Stimulated activated memory B cell treated with anti-CD40 and anti-IgM and Interleukin-4, amounts not matched to agents 10 μg/mL and 1 μg/mL and 100 μg/mL, for 72 hours (primary cell): ENCODE data around the gene TRPT1.

Experiments
- ATAC-seq: fragments of 150-1000 bp; cut with Tn5 transposase; 2 replicates; pipeline ENCODE4 v1.10.0; 2021
- H3K27ac Mint-ChIP-seq: one replicate; pipeline ENCODE4 v1.8.0; 2022; ENCODE audit warnings: mild to moderate bottlenecking, mixed read lengths
- H3K27me3 Mint-ChIP-seq: one replicate; pipeline ENCODE4 v1.8.0; 2022; ENCODE audit warnings: mixed read lengths
- H3K36me3 Mint-ChIP-seq: one replicate; pipeline ENCODE4 v1.8.0; 2022; ENCODE audit warnings: mixed read lengths
- H3K4me1 Mint-ChIP-seq: one replicate; pipeline ENCODE4 v1.8.0; 2022; ENCODE audit warnings: mixed read lengths
- H3K4me3 Mint-ChIP-seq: one replicate; pipeline ENCODE4 v1.8.0; 2022; ENCODE audit warnings: mild to moderate bottlenecking, moderate library complexity, mixed read lengths
- H3K9me3 Mint-ChIP-seq: one replicate; pipeline ENCODE4 v1.8.0; 2022; ENCODE audit warnings: mixed read lengths

Gene TRPT1

DNA sequence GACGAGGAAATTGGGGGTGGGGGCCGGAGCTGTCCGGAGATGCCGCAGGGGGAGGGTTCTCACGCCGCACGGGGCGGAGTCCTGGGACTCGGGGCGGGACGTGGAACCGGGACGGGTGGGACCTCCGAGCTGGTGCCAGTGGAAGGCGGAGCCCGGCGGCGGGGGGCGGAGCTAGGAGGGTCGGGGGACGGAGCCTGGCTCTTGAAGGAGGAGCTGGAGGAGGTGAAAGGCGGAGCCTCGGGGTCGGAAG, 15.2 kb upstream of the TRPT1 start:
- H3K9me3 Mint-ChIP-seq: no peaks in the 10 kb centered on the region
- peaks cover 74% of the 10 kb centered on the region for H3K4me1 Mint-ChIP-seq
- peak overlapping the region; percentile 86 for H3K4me3 Mint-ChIP-seq
- ATAC-seq: peak; percentile 86
- peaks cover 47% of the 10 kb centered on the region for H3K36me3 Mint-ChIP-seq
- no peaks in the 10 kb centered on the region for H3K27me3 Mint-ChIP-seq
- peak overlapping the region; percentile 99 for H3K27ac Mint-ChIP-seq

DNA sequence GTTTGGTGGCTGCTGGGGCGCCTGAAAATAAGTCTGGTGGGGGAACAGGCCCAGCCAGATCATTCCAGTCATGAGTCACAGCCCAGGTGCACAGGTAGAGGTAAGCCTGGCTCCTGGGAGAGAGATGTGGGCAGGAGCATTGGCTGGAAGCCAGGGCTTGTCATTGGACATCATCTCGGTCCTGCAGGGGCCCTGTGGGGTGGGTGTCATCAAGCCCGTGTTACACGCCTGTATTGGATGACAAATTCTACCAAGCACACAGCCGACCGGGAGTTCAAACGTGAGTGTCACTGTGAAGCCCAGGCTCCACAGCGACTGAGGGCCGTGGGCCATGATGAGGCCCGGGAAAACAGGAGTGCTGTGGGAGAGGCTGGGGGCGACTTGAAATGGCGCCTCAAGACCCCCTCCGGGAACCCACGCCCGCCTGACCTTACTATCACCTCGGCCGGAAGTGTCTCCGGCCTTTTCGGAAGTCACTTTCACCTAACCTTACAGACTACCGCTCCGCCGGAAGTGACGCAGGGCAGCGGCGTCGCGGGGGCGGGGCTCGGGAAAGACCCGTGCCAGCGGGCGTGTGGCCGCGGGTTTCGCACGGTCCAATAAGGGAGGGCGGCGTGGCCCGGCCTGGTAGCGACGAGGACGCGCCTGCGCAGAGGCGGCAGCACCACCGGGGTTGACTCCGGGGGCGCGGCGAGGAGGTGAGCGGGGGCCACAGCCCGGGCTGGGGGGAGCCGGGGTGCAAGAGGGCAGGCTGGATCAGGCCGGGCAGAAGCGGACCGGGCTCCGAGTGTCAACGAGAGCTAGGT, 14.7 kb upstream of the TRPT1 start, which contains the start of gene FKBP2:
Gene FKBP2, plus strand, starts transcription at position 661 of the 806 bp plus-strand sequence. CDS start 1,293 bp downstream, outside the sequence.
- H3K4me3 Mint-ChIP-seq: peak within 1 kb of the TSS; percentile 86
- ATAC-seq: peak; percentile 74
- peak within 1 kb of the TSS; percentile 99 for H3K27ac Mint-ChIP-seq
- no peaks in the 10 kb centered on the region for H3K27me3 Mint-ChIP-seq
- H3K36me3 Mint-ChIP-seq: peaks cover 48% of the 10 kb centered on the region
- peaks cover 73% of the 10 kb centered on the region for H3K4me1 Mint-ChIP-seq
- no peaks in the 10 kb centered on the region for H3K9me3 Mint-ChIP-seq

DNA sequence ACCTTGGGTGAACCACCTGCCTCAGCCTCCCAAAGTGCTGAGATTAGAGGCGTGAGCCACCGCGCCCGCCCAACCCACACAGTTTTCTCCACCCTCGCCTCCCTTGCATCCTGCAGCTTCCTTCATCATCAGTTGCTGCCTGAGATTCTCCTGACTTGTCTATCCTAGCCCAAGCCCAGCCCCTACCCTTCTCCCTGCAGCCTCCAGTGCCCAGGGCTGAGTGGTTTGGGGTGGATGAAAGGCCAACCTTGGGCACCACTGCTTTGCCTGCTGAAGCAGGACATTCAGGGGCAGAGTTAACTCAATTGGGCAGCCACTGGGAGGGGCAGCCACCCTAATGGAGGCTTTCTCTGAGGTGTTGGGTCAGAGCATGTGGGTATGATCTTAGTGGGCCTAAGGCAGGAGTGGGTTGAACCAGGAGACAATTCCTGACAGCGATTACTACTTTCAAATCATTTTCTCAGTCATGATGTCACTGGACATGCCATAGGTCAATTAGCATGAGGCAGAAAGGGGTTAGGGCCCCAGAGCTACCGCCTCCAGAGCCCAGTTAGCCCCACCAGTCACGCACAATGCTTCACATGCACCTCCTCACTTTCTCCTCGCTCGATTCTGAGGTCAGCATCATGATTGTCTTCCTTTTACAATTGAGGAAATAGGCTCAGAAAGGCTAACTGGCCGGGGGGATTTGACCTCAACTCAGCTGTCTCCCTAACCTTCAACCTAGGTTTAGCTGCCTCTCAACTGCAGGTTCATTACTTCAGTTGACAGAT, 13.9 kb upstream of the TRPT1 start:
- peak; percentile 39 for ATAC-seq
- Mint-ChIP-seq H3K27me3 (no peaks in the 10 kb centered on the region), H3K36me3 (peaks cover 56% of the 10 kb centered on the region), H3K4me3 (peak overlapping the region; percentile 86), H3K4me1 (peaks cover 74% of the 10 kb centered on the region), H3K27ac (peak overlapping the region; percentile 99), H3K9me3 (no peaks in the 10 kb centered on the region)

DNA sequence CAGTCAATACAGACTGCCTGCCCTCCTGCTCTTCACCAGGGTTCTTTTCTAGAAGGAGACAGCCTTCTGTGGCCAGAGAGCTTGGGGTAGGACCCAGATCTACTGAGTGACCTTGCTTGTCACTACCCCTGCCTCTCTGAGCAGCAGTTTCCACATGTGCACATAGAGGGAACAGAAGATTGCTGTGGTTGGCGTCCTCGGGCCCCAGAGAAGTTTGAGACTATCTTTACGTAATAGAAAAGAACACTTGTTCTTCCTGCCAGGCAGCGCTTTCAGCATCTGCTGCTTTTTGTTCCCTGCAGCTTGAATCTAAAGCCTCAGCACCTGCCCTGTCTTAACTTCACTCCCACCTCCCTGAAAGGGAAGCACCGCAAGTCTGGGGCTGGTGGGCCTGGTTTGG, 13.0 kb upstream of the TRPT1 start:
- Mint-ChIP-seq H3K27me3 (no peaks in the 10 kb centered on the region), H3K36me3 (peaks cover 56% of the 10 kb centered on the region), H3K4me1 (peaks cover 75% of the 10 kb centered on the region), H3K9me3 (no peaks in the 10 kb centered on the region), H3K27ac (peak overlapping the region; percentile 99), H3K4me3 (no peak overlapping the region)
- ATAC-seq: no peak

DNA sequence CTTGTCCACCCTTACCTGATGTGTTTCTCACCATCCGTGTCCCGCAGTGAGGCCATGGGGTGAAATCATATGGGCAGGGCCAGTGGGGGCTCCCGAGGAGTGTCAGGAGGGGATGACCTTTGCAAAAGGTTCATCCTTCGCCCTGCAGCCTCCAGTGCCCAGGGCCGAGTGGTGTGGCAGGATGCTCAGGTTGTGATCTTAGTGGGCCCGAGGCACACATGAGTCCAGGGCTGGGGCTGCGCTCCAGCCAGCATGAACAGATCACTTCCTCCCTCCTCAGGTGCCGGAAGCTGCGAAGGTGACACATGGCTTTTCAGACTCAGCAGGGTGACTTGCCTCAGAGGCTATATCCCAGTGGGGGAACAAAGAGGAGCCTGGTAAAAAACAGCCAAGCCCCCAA, 12.1 kb upstream of the TRPT1 start:
- H3K4me1 Mint-ChIP-seq: peaks cover 75% of the 10 kb centered on the region
- no peaks in the 10 kb centered on the region for H3K27me3 Mint-ChIP-seq
- peak overlapping the region; percentile 99 for H3K27ac Mint-ChIP-seq
- peak overlapping the region; percentile 71 for H3K4me3 Mint-ChIP-seq
- ATAC-seq: no peak
- no peaks in the 10 kb centered on the region for H3K9me3 Mint-ChIP-seq
- H3K36me3 Mint-ChIP-seq: peaks cover 48% of the 10 kb centered on the region

DNA sequence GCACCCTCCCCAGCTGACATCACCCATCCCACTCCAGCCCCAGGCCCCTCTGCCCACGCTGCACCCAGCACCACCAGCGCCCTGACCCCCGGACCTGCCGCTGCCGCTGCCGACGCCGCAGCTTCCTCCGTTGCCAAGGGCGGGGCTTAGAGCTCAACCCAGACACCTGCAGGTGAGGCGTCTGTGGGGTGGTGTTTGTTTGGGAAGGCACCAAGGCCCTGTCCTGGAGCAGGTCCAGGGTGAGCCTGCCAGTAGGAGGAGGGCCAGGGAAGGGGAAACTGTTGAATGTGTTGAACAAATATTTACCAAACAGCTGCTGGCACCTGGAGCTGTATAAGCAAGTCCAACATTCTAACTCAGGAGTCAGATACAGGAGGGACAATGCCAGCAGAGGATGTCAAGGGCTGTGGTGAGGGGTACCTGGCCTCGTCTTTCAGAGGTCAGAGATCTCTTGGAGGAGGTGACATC, 11.5 kb upstream of the TRPT1 start:
- ATAC-seq: no peak
- peaks cover 75% of the 10 kb centered on the region for H3K4me1 Mint-ChIP-seq

DNA sequence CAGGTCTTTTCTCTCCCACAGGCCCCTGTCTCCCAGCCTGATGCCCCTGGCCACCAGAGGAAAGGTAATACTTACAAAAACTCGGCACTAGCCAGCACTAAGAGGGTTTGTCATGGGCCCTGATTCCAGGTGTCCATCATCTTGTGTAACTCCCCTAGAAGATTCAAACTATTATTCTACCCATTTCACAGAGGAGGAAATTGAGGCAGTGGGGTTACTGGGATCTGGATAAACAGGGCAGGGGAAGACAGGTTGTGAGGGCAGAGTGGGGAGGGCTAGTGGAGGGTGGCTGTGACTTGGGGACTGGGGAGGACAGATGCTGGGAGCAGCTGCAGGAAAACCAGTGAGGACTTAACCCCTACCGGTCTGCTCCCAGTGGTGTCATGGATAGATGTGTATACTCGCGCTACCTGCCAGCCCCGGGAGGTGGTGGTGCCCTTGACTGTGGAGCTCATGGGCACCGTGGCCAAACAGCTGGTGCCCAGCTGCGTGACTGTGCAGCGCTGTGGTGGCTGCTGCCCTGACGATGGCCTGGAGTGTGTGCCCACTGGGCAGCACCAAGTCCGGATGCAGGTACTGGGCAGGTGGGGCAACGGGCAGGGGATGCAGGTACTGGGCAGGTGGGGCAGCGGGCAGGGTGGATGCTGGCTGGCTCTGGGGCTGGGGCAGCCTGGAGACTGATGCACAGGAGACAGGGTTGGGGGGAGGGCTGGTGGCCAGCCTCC, 9.6 kb upstream of the TRPT1 start:
- Mint-ChIP-seq H3K4me3 (peak overlapping the region; percentile 94), H3K27ac (peak overlapping the region; percentile 99), H3K4me1 (peaks cover 81% of the 10 kb centered on the region), H3K9me3 (no peaks in the 10 kb centered on the region), H3K27me3 (no peaks in the 10 kb centered on the region), H3K36me3 (peaks cover 38% of the 10 kb centered on the region)
- ATAC-seq: no peak

More for the DNA sequence above, 11.5 kb upstream of the TRPT1 start:
- Mint-ChIP-seq H3K9me3 (no peaks in the 10 kb centered on the region), H3K36me3 (peaks cover 42% of the 10 kb centered on the region), H3K4me3 (peak overlapping the region; percentile 66), H3K27ac (peak overlapping the region; percentile 99), H3K27me3 (no peaks in the 10 kb centered on the region)

DNA sequence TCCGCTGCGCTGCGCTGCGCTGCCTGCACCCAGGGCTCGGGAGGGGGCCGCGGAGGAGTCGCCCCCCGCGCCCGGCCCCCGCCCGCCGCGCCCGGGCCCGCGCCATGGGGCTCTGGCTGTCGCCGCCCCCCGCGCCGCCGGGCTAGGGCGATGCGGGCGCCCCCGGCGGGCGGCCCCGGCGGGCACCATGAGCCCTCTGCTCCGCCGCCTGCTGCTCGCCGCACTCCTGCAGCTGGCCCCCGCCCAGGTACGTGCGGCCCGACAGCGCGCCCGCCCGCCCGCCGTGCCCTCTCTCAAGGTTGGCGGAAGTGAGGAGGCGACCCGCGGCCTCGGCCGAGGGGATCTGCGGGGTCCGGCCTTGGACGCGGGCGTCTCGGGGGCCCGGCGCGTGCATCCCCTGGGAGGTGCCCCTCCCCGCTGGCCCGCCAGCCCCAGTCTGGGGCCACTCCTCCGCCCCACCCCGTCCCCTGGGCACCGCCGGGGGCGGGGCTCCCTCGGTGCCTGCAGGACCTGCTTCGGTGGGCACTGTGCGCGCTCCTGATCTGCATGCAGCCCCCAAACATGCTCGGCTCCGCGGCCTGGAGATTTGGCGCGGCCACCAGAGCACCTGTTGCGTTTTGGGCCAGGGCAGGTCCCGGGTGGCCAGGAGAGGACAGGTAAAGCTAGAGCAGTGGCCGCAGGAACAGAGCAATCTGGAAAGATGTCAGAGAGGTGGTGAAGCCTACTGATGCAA, 8.8 kb upstream of the TRPT1 start:
- peak; percentile 71 for ATAC-seq
- Mint-ChIP-seq H3K27ac (peak overlapping the region; percentile 99), H3K4me1 (peaks cover 78% of the 10 kb centered on the region)

DNA sequence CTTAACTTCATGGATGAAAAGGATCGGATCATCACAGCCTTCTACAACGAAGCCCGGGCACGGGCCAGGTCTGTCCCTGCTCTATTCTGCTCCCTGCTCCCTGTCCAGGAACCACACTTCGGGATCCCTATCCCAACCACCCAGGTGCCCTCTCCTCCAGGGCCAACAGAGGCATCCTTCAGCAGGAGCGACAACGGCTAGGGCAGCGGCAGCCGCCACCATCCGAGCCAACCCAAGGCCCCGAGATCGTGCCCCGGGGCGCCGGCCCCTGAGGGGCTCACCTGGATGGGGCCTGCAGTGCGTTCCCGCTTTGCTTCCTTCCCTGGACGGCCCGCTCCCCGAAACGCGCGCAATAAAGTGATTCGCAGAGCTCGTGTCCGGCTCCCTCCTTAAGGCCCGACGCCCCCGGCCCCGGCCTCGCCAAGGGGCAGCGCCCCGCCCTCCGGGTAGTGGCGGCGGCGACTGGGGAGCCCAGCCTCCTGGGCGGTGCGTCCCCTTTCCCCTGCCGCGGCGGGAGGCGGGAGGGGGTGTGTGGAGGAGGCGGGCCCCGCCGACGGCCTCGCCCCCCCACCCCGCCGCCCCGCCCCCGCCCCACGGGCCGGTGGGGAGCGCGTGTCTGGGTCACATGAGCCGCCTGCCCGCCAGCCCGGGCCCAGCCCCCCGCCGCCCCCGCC, 8.1 kb upstream of the TRPT1 start, which contains the start of gene VEGFB:
Gene VEGFB, plus strand, starts transcription at position 672 of the 674 bp plus-strand sequence. CDS start 250 bp downstream, outside the sequence.
- H3K4me3 Mint-ChIP-seq: peak within 1 kb of the TSS; percentile 94
- H3K27me3 Mint-ChIP-seq: no peaks in the 10 kb centered on the region
- no peaks in the 10 kb centered on the region for H3K9me3 Mint-ChIP-seq
- peak within 1 kb of the TSS; percentile 99 for H3K27ac Mint-ChIP-seq
- H3K4me1 Mint-ChIP-seq: peaks cover 78% of the 10 kb centered on the region
- ATAC-seq: peak; percentile 74
- H3K36me3 Mint-ChIP-seq: peaks cover 32% of the 10 kb centered on the region

More for the DNA sequence above, 8.8 kb upstream of the TRPT1 start:
- Mint-ChIP-seq H3K9me3 (no peaks in the 10 kb centered on the region), H3K4me3 (peak overlapping the region; percentile 94), H3K27me3 (no peaks in the 10 kb centered on the region), H3K36me3 (peaks cover 36% of the 10 kb centered on the region)

DNA sequence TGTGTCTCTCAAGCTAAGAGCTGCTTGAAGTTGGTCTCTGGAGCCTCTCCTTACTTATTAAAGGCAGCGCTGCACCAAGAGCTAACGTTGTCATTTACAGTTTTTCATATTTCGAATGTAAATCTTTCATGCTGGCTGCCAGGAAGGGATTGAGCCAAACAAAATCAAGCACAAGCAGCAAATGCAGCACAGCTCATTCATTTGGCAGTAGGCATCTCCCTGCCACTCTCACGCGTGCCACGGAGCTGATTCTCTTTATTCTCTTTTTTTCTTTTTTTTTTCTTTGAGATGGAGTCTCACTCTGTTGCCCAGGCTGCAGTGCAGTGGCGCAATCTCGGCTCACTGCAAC, 7.0 kb upstream of the TRPT1 start:
- Mint-ChIP-seq H3K4me1 (peaks cover 74% of the 10 kb centered on the region), H3K27ac (peak overlapping the region; percentile 49), H3K27me3 (no peaks in the 10 kb centered on the region), H3K36me3 (peaks cover 21% of the 10 kb centered on the region), H3K9me3 (no peaks in the 10 kb centered on the region), H3K4me3 (peak overlapping the region; percentile 76)
- no peak for ATAC-seq

DNA sequence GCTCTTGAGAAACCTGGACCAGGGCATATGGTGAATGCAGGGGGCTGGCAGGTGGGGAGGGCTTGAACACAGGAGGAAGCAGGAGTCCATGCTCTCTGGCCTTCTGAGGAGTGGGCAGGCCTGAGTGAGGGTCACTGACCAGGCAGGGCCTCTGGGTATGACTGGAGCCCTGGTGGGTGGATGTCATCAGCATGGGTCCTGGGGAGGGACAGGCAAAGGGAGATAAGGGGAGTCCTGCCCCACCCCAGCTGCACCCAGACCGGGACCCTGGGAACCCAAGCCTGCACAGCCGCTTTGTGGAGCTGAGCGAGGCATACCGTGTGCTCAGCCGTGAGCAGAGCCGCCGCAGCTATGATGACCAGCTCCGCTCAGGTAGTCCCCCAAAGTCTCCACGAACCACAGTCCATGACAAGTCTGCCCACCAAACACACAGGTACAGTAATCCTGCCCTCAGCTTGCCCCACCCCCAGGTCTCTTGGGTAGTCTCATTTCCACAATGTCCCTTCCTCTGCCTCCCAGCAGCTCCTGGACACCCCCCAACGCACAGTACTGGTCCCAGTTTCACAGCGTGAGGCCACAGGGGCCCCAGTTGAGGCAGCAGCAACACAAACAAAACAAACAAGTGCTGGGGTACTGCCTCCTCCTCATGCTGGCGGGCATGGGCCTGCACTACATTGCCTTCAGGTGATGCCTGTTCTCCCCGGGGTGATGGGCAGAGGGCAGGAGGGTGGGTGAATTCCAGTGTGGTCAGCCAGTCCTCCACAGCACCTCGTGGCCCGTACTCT, 6.4 kb upstream of the TRPT1 start:
- peak overlapping the region; percentile 91 for H3K4me3 Mint-ChIP-seq
- peaks cover 74% of the 10 kb centered on the region for H3K4me1 Mint-ChIP-seq
- peak overlapping the region; percentile 91 for H3K27ac Mint-ChIP-seq

DNA sequence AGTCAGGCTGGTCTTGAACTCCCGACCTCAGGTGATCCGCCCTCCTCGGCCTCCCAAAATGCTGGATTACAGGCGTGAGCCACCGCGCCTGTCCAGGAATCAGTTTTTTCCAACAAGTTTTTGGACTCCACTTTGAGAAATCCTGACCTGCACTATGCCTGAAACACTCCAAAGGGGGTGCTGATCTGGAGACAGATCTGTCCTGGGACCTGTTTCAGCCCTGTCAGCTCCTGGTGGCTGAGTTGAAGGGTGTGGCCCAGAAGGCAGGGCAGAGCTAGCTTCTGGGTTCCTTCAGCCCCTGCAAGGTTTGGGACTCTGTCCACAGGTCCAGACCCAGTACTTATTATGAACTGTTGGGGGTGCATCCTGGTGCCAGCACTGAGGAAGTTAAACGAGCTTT, 5.6 kb upstream of the TRPT1 start:
- H3K36me3 Mint-ChIP-seq: peaks cover 14% of the 10 kb centered on the region
- H3K9me3 Mint-ChIP-seq: no peaks in the 10 kb centered on the region
- peaks cover 73% of the 10 kb centered on the region for H3K4me1 Mint-ChIP-seq
- H3K4me3 Mint-ChIP-seq: peak overlapping the region; percentile 91
- H3K27me3 Mint-ChIP-seq: no peaks in the 10 kb centered on the region
- H3K27ac Mint-ChIP-seq: peak overlapping the region; percentile 91
- ATAC-seq: no peak

More for the DNA sequence above, 6.4 kb upstream of the TRPT1 start:
- no peaks in the 10 kb centered on the region for H3K9me3 Mint-ChIP-seq
- no peaks in the 10 kb centered on the region for H3K27me3 Mint-ChIP-seq
- peaks cover 19% of the 10 kb centered on the region for H3K36me3 Mint-ChIP-seq
- ATAC-seq: no peak

DNA sequence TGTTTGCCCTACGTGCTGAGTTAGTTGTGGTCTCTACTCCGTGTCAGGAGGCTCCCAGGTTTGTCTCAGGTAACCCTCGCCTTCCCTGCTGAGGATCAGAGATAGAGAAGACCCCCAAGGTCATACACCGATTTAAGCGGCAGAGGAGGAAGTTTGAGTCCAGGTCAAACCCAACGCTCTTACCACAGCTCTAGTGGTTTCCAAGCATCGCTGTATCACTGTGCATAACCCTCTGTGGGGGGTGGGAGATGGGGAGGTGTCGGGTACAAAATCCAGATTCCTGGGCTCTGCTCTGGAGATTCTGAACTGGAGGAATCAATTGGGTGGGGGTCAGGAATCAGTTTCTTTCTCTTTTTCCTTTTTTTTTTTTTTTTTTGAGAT, 5.0 kb upstream of the TRPT1 start:
- ATAC-seq: no peak
- Mint-ChIP-seq H3K9me3 (no peaks in the 10 kb centered on the region), H3K27ac (peak overlapping the region; percentile 91), H3K4me3 (peak overlapping the region; percentile 91), H3K36me3 (peaks cover 14% of the 10 kb centered on the region), H3K4me1 (peaks cover 72% of the 10 kb centered on the region), H3K27me3 (no peaks in the 10 kb centered on the region)
